GM12873 (cell line): ENCODE measurements around the gene CHN1.

Experiments
- TF ChIP-seq, protein P1 (sequence below): IDR thresholded peaks from 2 replicates; pipeline ENCODE4 v1.5.1; 2012; ENCODE audit warnings: low read depth, mild to moderate bottlenecking, moderate library complexity, low read length, control low read depth; ENCODE audit not compliant: insufficient read depth; ENCODE audit errors: missing control alignments

CHN1 gene

DNA sequence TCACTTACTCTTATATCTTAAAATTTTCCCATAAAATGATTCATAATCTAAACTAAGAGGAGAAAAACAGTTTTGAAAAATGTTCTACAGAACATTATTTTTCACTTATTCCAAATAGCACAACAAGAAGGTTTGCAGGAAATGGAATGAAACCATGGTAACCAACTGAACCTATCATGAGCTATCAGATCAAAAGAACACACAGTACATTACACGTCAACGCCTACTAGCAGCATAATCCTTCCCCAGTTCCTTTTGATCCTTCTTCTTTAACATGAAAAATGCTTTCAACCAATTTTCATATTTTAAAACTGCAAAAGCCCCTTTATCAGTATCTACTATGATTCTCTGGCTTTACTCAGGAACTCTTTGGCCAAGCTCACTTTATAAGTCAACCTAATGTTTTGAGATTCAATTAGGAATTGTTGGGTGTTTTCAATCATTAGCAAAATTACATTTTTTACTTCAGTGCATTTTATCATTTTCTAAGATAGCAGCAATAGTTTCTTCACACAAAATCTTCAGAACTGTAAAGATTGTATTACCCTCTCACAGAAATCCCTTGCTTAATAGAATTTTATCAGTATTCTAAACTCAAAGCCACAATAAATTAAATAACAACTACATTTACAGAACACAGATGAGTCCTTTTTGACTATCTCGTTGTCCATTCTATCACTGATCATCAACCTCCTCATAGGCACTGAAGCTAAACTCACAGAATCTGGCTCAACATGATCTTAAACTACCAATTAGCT, 102.5 kb downstream of the CHN1 start:
- TF ChIP-seq, protein P1, sequence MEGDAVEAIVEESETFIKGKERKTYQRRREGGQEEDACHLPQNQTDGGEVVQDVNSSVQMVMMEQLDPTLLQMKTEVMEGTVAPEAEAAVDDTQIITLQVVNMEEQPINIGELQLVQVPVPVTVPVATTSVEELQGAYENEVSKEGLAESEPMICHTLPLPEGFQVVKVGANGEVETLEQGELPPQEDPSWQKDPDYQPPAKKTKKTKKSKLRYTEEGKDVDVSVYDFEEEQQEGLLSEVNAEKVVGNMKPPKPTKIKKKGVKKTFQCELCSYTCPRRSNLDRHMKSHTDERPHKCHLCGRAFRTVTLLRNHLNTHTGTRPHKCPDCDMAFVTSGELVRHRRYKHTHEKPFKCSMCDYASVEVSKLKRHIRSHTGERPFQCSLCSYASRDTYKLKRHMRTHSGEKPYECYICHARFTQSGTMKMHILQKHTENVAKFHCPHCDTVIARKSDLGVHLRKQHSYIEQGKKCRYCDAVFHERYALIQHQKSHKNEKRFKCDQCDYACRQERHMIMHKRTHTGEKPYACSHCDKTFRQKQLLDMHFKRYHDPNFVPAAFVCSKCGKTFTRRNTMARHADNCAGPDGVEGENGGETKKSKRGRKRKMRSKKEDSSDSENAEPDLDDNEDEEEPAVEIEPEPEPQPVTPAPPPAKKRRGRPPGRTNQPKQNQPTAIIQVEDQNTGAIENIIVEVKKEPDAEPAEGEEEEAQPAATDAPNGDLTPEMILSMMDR = no peak

- TF ChIP-seq, protein P1 = no peak
Observed at GRCh38 chr2:174901075-174901474, 104.1 kb downstream of the CHN1 start.

GRCh38 chr2:174897286-174897685, 107.9 kb downstream of the CHN1 start:
- TF ChIP-seq, protein P1 = no peak

- TF ChIP-seq, protein P1 = no peak
Observed at GRCh38 chr2:174893018-174893417, 112.2 kb downstream of the CHN1 start.

- TF ChIP-seq, protein P1 = no peak
Observed at GRCh38 chr2:174892546-174892945, 112.6 kb downstream of the CHN1 start.

DNA sequence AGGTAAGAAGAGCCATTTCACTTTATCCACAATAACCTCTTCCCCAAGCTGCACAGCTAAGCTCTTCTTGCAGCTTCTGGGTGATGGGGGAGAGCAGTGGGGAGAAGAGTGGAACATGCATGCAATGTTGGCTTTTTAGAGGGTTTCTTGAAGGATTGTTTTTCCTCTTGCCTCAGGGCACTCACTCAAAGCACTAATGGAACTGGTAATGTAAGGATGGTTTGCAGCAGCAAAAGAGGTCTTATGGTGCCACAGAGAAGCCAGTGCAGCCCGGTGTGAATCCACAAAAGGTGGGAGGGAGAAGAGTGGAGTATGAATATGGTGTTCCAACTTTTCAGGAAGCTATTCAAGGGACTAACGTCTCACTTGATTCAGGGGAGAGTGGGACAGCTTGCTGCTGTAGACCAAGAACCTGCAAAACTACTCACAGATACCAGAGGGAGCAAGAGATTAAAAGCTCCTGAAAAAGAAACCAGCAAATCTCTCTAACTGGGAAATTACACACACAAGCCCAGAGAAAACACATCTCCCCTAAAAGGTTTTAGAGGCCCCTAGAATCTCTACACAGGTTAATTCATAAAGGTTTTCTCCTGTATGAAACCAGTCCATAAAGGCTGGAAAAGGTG, 116.4 kb downstream of the CHN1 start:
- TF ChIP-seq, protein P1 = no peak

- TF ChIP-seq, protein P1 = no peak
Observed at GRCh38 chr2:174888146-174888545, 117.0 kb downstream of the CHN1 start.
